Astrocyte (in vitro differentiated cells and primary cell): ENCODE data around the gene TMEM259. TPM values are rescaled to one million over a fixed set of nuclear protein-coding genes. Genes with fewer than 3 reads are reported as not detected.

Experiments
- DNase-seq: peaks from one replicate; pipeline ENCODE4 v3.0.0-alpha.2; 2010; ENCODE audit warnings: low read depth
- FAIRE-seq: peaks from 2 replicates; lab custom pipeline; 2011; peaks lifted over from hg19 to GRCh38; lab: Jason Lieb, UNC
- H2AFZ ChIP-seq: 2 replicates; pipeline ENCODE4 v1.6.0; 2012; ENCODE audit warnings: low read depth, low read length, inconsistent platforms
- H3K27ac ChIP-seq: 2 replicates; pipeline ENCODE4 v1.5.1; 2011; ENCODE audit warnings: low read depth, low read length, inconsistent platforms
- H3K27me3 ChIP-seq: 2 replicates; pipeline ENCODE4 v1.6.0; 2011; ENCODE audit warnings: low read length, inconsistent platforms; ENCODE audit not compliant: insufficient read depth
- H3K36me3 ChIP-seq: 2 replicates; pipeline ENCODE4 v1.5.1; 2011; ENCODE audit warnings: low read length, inconsistent platforms; ENCODE audit not compliant: insufficient read depth
- H3K4me1 ChIP-seq: 2 replicates; pipeline ENCODE4 v1.5.1; 2011; ENCODE audit warnings: low read length, inconsistent platforms; ENCODE audit not compliant: insufficient read depth
- H3K4me2 ChIP-seq: 2 replicates; pipeline ENCODE4 v1.6.0; 2012; ENCODE audit warnings: low read length, inconsistent platforms
- H3K4me3 ChIP-seq: 2 replicates; pipeline ENCODE4 v1.5.1; 2011; ENCODE audit warnings: low read depth, mild to moderate bottlenecking, low read length, inconsistent platforms; ENCODE audit not compliant: insufficient read depth
- H3K79me2 ChIP-seq: 2 replicates; pipeline ENCODE4 v1.6.0; 2012; ENCODE audit warnings: mild to moderate bottlenecking, low read length, inconsistent platforms; ENCODE audit not compliant: insufficient read depth
- H3K9ac ChIP-seq: 2 replicates; pipeline ENCODE4 v1.6.0; 2012; ENCODE audit warnings: mild to moderate bottlenecking, low read length, inconsistent platforms
- H3K9me3 ChIP-seq: 2 replicates; pipeline ENCODE4 v1.5.1; 2012; ENCODE audit warnings: low read depth, mild to moderate bottlenecking, low read length, inconsistent platforms; ENCODE audit not compliant: insufficient read depth
- H4K20me1 ChIP-seq: 2 replicates; pipeline ENCODE4 v1.6.0; 2012; ENCODE audit warnings: low read length, inconsistent platforms; ENCODE audit not compliant: insufficient read depth
- H3K27ac Mint-ChIP-seq: one replicate; pipeline ENCODE4 v1.8.0; 2021; ENCODE audit warnings: mild to moderate bottlenecking, mixed read lengths; ENCODE audit not compliant: unreplicated experiment
- H3K27me3 Mint-ChIP-seq: one replicate; pipeline ENCODE4 v1.8.0; 2021; ENCODE audit warnings: low read depth, mixed read lengths; ENCODE audit not compliant: unreplicated experiment
- H3K36me3 Mint-ChIP-seq: one replicate; pipeline ENCODE4 v1.8.0; 2021; ENCODE audit warnings: low read depth, mixed read lengths; ENCODE audit not compliant: unreplicated experiment
- H3K4me1 Mint-ChIP-seq: one replicate; pipeline ENCODE4 v1.8.0; 2021; ENCODE audit warnings: low read depth, mixed read lengths; ENCODE audit not compliant: unreplicated experiment
- H3K4me3 Mint-ChIP-seq: one replicate; pipeline ENCODE4 v1.8.0; 2021; ENCODE audit warnings: mild to moderate bottlenecking, moderate library complexity, mixed read lengths; ENCODE audit not compliant: unreplicated experiment
- H3K9me3 Mint-ChIP-seq: one replicate; pipeline ENCODE4 v1.8.0; 2021; ENCODE audit warnings: mild to moderate bottlenecking, mixed read lengths; ENCODE audit not compliant: unreplicated experiment
- CTCF ChIP-seq: IDR thresholded peaks from 2 replicates; pipeline ENCODE4 v1.5.1; 2011; ENCODE audit warnings: low read depth, mild to moderate bottlenecking, inconsistent platforms, low read length, moderate library complexity; ENCODE audit not compliant: insufficient read depth
- EZH2 ChIP-seq: IDR thresholded peaks from 2 replicates; pipeline ENCODE4 v1.6.1; 2012; ENCODE audit warnings: mild to moderate bottlenecking, low read length, inconsistent platforms; ENCODE audit not compliant: insufficient read depth
- total RNA-seq: library from RNA; stranded (reverse); gene quantifications from 2 replicates; pipeline ENCODE4 v1.2.1, GENCODE V29; 2021

TMEM259 gene
- total RNA-seq, 1 donor from 2014 or later: 155 TPM

- H3K9me3 ChIP-seq: no peaks in the 10 kb centered on the region
- H3K36me3 ChIP-seq: no peaks in the 10 kb centered on the region
- Mint-ChIP-seq H3K4me1 (peaks cover 22% of the 10 kb centered on the region), H3K27ac (peak overlapping the region; percentile 78), H3K27me3 (no peaks in the 10 kb centered on the region), H3K36me3 (no peaks in the 10 kb centered on the region), H3K4me3 (peak overlapping the region; percentile 75), H3K9me3 (no peaks in the 10 kb centered on the region)
- H2AFZ ChIP-seq: no peak overlapping the region
- H3K27me3 ChIP-seq: no peaks in the 10 kb centered on the region
- FAIRE-seq: no peak
- peaks cover 82% of the 10 kb centered on the region for H3K79me2 ChIP-seq
- peak overlapping the region; percentile 51 for H3K9ac ChIP-seq
- peak overlapping the region; percentile 48 for H3K27ac ChIP-seq
- TF ChIP-seq EZH2 (no peak), CTCF (no peak)
- H3K4me1 ChIP-seq: peaks cover 34% of the 10 kb centered on the region
- H4K20me1 ChIP-seq: peaks cover 78% of the 10 kb centered on the region
- DNase-seq: no peak
- H3K4me3 ChIP-seq: peak overlapping the region; percentile 15
- peak overlapping the region; percentile 70 for H3K4me2 ChIP-seq
Observed at GRCh38 chr19:1017115-1017905, 3.6 kb downstream of the TMEM259 start.

GRCh38 chr19:1016647-1017114, 4.2 kb downstream of the TMEM259 start:
- FAIRE-seq (no peak), DNase-seq (peak; percentile 76)
- no peaks in the 10 kb centered on the region for H3K36me3 ChIP-seq
- Mint-ChIP-seq H3K27ac (peak overlapping the region; percentile 78), H3K36me3 (no peaks in the 10 kb centered on the region), H3K27me3 (no peaks in the 10 kb centered on the region), H3K4me3 (peak overlapping the region; percentile 75), H3K9me3 (no peaks in the 10 kb centered on the region), H3K4me1 (peaks cover 22% of the 10 kb centered on the region)
- peak overlapping the region; percentile 15 for H3K4me3 ChIP-seq
- H3K4me1 ChIP-seq: peaks cover 34% of the 10 kb centered on the region
- H3K27ac ChIP-seq: peak overlapping the region; percentile 48
- peak overlapping the region; percentile 51 for H3K9ac ChIP-seq
- H4K20me1 ChIP-seq: peaks cover 78% of the 10 kb centered on the region
- H2AFZ ChIP-seq: no peak overlapping the region
- H3K79me2 ChIP-seq: peaks cover 82% of the 10 kb centered on the region
- no peaks in the 10 kb centered on the region for H3K9me3 ChIP-seq
- TF ChIP-seq EZH2: no peak
- no peak for TF ChIP-seq CTCF
- no peaks in the 10 kb centered on the region for H3K27me3 ChIP-seq
- H3K4me2 ChIP-seq: peak overlapping the region; percentile 70
